ENCODE results near the gene HLX.

Gene HLX

GRCh38 chr1:220873868-220874655 lies 5.2 kb upstream of the HLX start:
- Histone ChIP-seq H3K4me3 (ENCODE audit: low read depth in 1 of 2, low read length in 2 of 2) (no peak overlapping the region), H3K4me1 (ENCODE audit: control insufficient read depth in 1 of 2, insufficient read depth in 2 of 2, low read length in 2 of 2) (peaks cover 10 to 31% of the 10 kb centered on the region in 2 donors), H3K36me3 (ENCODE audit: control insufficient read depth in 1 of 2, insufficient read depth in 2 of 2, low read length in 2 of 2) (no peaks in the 10 kb centered on the region), H3K27me3 (ENCODE audit: low read depth, low read length) (no peaks in the 10 kb centered on the region), H3K9me3 (ENCODE audit: control insufficient read depth in 1 of 2, low read length in 2 of 2) (no peaks in the 10 kb centered on the region), H3K27ac (ENCODE audit: low read length) (peak overlapping the region; percentile 50)

GRCh38 chr1:220875260-220875659 lies 4.0 kb upstream of the HLX start:
- H3K4me3 ChIP-seq (ENCODE audit: low read depth in 1 of 2, low read length in 2 of 2), result no peak overlapping the region
- no peaks in the 10 kb centered on the region for H3K27me3 ChIP-seq (ENCODE audit: low read depth, low read length)
- peaks cover 0 to 4% of the 10 kb centered on the region in 2 donors for H3K36me3 ChIP-seq (ENCODE audit: control insufficient read depth in 1 of 2, insufficient read depth in 2 of 2, low read length in 2 of 2)
- peak overlapping the region; percentile 94 for H3K27ac ChIP-seq (ENCODE audit: low read length)
- H3K4me1 ChIP-seq (ENCODE audit: control insufficient read depth in 1 of 2, insufficient read depth in 2 of 2, low read length in 2 of 2), result peaks cover 10 to 31% of the 10 kb centered on the region in 2 donors
- no peaks in the 10 kb centered on the region for H3K9me3 ChIP-seq (ENCODE audit: control insufficient read depth in 1 of 2, low read length in 2 of 2)

GRCh38 chr1:220876511-220877376 lies 2.5 kb upstream of the HLX start:
- peaks cover 10 to 31% of the 10 kb centered on the region in 2 donors for H3K4me1 ChIP-seq (ENCODE audit: control insufficient read depth in 1 of 2, insufficient read depth in 2 of 2, low read length in 2 of 2)
- H3K27ac ChIP-seq (ENCODE audit: low read length), result peak overlapping the region; percentile 94
- no peaks in the 10 kb centered on the region for H3K9me3 ChIP-seq (ENCODE audit: control insufficient read depth in 1 of 2, low read length in 2 of 2)
- H3K36me3 ChIP-seq (ENCODE audit: control insufficient read depth in 1 of 2, insufficient read depth in 2 of 2, low read length in 2 of 2), result peaks cover 0 to 11% of the 10 kb centered on the region in 2 donors
- H3K4me3 ChIP-seq (ENCODE audit: low read depth in 1 of 2, low read length in 2 of 2), result peak overlapping the region; percentile 67 to 95
- H3K27me3 ChIP-seq (ENCODE audit: low read depth, low read length), result no peaks in the 10 kb centered on the region

- H3K4me3 ChIP-seq (ENCODE audit: low read depth in 1 of 2, low read length in 2 of 2), result peak overlapping the region; percentile 67 to 95
- peaks cover 10 to 31% of the 10 kb centered on the region in 2 donors for H3K4me1 ChIP-seq (ENCODE audit: control insufficient read depth in 1 of 2, insufficient read depth in 2 of 2, low read length in 2 of 2)
- peaks cover 0 to 17% of the 10 kb centered on the region in 2 donors for H3K36me3 ChIP-seq (ENCODE audit: control insufficient read depth in 1 of 2, insufficient read depth in 2 of 2, low read length in 2 of 2)
- no peaks in the 10 kb centered on the region for H3K27me3 ChIP-seq (ENCODE audit: low read depth, low read length)
- H3K9me3 ChIP-seq (ENCODE audit: control insufficient read depth in 1 of 2, low read length in 2 of 2), result no peaks in the 10 kb centered on the region
- peak overlapping the region; percentile 94 for H3K27ac ChIP-seq (ENCODE audit: low read length)
These were observed 1.7 kb upstream of the HLX start for GRCh38 chr1:220877377-220878095.

GRCh38 chr1:220878191-220879075 lies 810 bp upstream of the HLX start:
- Histone ChIP-seq H3K4me3 (ENCODE audit: low read depth in 1 of 2, low read length in 2 of 2) (peak overlapping the region; percentile 67 to 95), H3K27me3 (ENCODE audit: low read depth, low read length) (no peaks in the 10 kb centered on the region), H3K9me3 (ENCODE audit: control insufficient read depth in 1 of 2, low read length in 2 of 2) (no peaks in the 10 kb centered on the region), H3K27ac (ENCODE audit: low read length) (peak overlapping the region; percentile 94), H3K4me1 (ENCODE audit: control insufficient read depth in 1 of 2, insufficient read depth in 2 of 2, low read length in 2 of 2) (peaks cover 8 to 26% of the 10 kb centered on the region in 2 donors), H3K36me3 (ENCODE audit: control insufficient read depth in 1 of 2, insufficient read depth in 2 of 2, low read length in 2 of 2) (peaks cover 0 to 17% of the 10 kb centered on the region in 2 donors)

- H3K4me1 ChIP-seq (ENCODE audit: control insufficient read depth in 1 of 2, insufficient read depth in 2 of 2, low read length in 2 of 2), result peaks cover 6 to 12% of the 10 kb centered on the region in 2 donors
- H3K27me3 ChIP-seq (ENCODE audit: low read depth, low read length), result no peaks in the 10 kb centered on the region
- H3K9me3 ChIP-seq (ENCODE audit: control insufficient read depth in 1 of 2, low read length in 2 of 2), result no peaks in the 10 kb centered on the region
- peak overlapping the region; percentile 67 to 95 for H3K4me3 ChIP-seq (ENCODE audit: low read depth in 1 of 2, low read length in 2 of 2)
- peaks cover 2 to 26% of the 10 kb centered on the region in 2 donors for H3K36me3 ChIP-seq (ENCODE audit: control insufficient read depth in 1 of 2, insufficient read depth in 2 of 2, low read length in 2 of 2)
- H3K27ac ChIP-seq (ENCODE audit: low read length), result peak overlapping the region; percentile 95
These were observed 492 bp downstream of the HLX start for GRCh38 chr1:220879509-220880361.

- H3K9me3 ChIP-seq (ENCODE audit: control insufficient read depth in 1 of 2, low read length in 2 of 2), result no peaks in the 10 kb centered on the region
- peak overlapping the region; percentile 67 to 95 for H3K4me3 ChIP-seq (ENCODE audit: low read depth in 1 of 2, low read length in 2 of 2)
- H3K27ac ChIP-seq (ENCODE audit: low read length), result peak overlapping the region; percentile 95
- H3K27me3 ChIP-seq (ENCODE audit: low read depth, low read length), result no peaks in the 10 kb centered on the region
- peaks cover 7% of the 10 kb centered on the region in 2 donors for H3K4me1 ChIP-seq (ENCODE audit: control insufficient read depth in 1 of 2, insufficient read depth in 2 of 2, low read length in 2 of 2)
- H3K36me3 ChIP-seq (ENCODE audit: control insufficient read depth in 1 of 2, insufficient read depth in 2 of 2, low read length in 2 of 2), result peaks cover 6 to 32% of the 10 kb centered on the region in 2 donors
These were observed 1.1 kb downstream of the HLX start for GRCh38 chr1:220880362-220880670.

GRCh38 chr1:220880726-220881506 lies 1.7 kb downstream of the HLX start:
- Histone ChIP-seq H3K27ac (ENCODE audit: low read length) (peak overlapping the region; percentile 95), H3K27me3 (ENCODE audit: low read depth, low read length) (no peaks in the 10 kb centered on the region), H3K36me3 (ENCODE audit: control insufficient read depth in 1 of 2, insufficient read depth in 2 of 2, low read length in 2 of 2) (peaks cover 12 to 32% of the 10 kb centered on the region in 2 donors), H3K9me3 (ENCODE audit: control insufficient read depth in 1 of 2, low read length in 2 of 2) (no peaks in the 10 kb centered on the region), H3K4me3 (ENCODE audit: low read depth in 1 of 2, low read length in 2 of 2) (peak overlapping the region; percentile 67 to 95), H3K4me1 (ENCODE audit: control insufficient read depth in 1 of 2, insufficient read depth in 2 of 2, low read length in 2 of 2) (peaks cover 4 to 7% of the 10 kb centered on the region in 2 donors)

GRCh38 chr1:220882061-220882891 lies 3.0 kb downstream of the HLX start:
- Histone ChIP-seq H3K27me3 (ENCODE audit: low read depth, low read length) (peaks cover 5% of the 10 kb centered on the region), H3K4me3 (ENCODE audit: low read depth in 1 of 2, low read length in 2 of 2) (peak overlapping the region; percentile 67 to 95), H3K27ac (ENCODE audit: low read length) (peak overlapping the region; percentile 95), H3K36me3 (ENCODE audit: control insufficient read depth in 1 of 2, insufficient read depth in 2 of 2, low read length in 2 of 2) (peaks cover 17 to 34% of the 10 kb centered on the region in 2 donors), H3K9me3 (ENCODE audit: control insufficient read depth in 1 of 2, low read length in 2 of 2) (no peaks in the 10 kb centered on the region), H3K4me1 (ENCODE audit: control insufficient read depth in 1 of 2, insufficient read depth in 2 of 2, low read length in 2 of 2) (peaks cover 6 to 7% of the 10 kb centered on the region in 2 donors)

Data from muscle layer of duodenum (tissue), 2 donors.